GM04504 (cell line): ENCODE measurements around the gene SLC25A36.
A peak's percentile ranks its signal among the peaks of the same experiment; 100 is the strongest.
"Not testable (repeated sequence)": the region's sequence is repeated elsewhere in the genome, so short reads cannot be mapped to it uniquely, and the experiment has no call there.

ENCODE experiments used
- DNase-seq: peaks from one replicate; pipeline ENCODE4 v3.0.0-alpha.2; 2012; ENCODE audit warnings: low read depth

SLC25A36 gene

GRCh38 chr3:140995881-140996280 is 54.2 kb downstream of the SLC25A36 start:
- no peak for DNase-seq

- DNase-seq, result peak; percentile 15
Observed at GRCh38 chr3:141000027-141000663, 58.5 kb downstream of the SLC25A36 start.

GRCh38 chr3:141000686-141001085 is 59.0 kb downstream of the SLC25A36 start:
- DNase-seq, result no peak

GRCh38 chr3:141006344-141006743 is 64.7 kb downstream of the SLC25A36 start:
- no peak for DNase-seq

GRCh38 chr3:141009496-141009895 is 67.9 kb downstream of the SLC25A36 start:
- no peak for DNase-seq

- peak; percentile 14 for DNase-seq
Observed at GRCh38 chr3:141011232-141011996, 69.8 kb downstream of the SLC25A36 start.

- no peak for DNase-seq
Observed at GRCh38 chr3:141011997-141012262, 70.3 kb downstream of the SLC25A36 start.

- no peak for DNase-seq
Observed at GRCh38 chr3:141012571-141012970, 70.9 kb downstream of the SLC25A36 start.

GRCh38 chr3:141015481-141015880 is 73.8 kb downstream of the SLC25A36 start:
- DNase-seq, result no peak

- DNase-seq, result not testable (repeated sequence)
Observed at GRCh38 chr3:141017366-141018322, 76.0 kb downstream of the SLC25A36 start.

- no peak for DNase-seq
Observed at GRCh38 chr3:141019244-141019643, 77.6 kb downstream of the SLC25A36 start.

GRCh38 chr3:141020143-141020830 is 78.7 kb downstream of the SLC25A36 start:
- no peak for DNase-seq

- no peak for DNase-seq
Observed at GRCh38 chr3:141021261-141021660, 79.6 kb downstream of the SLC25A36 start.
